ENCODE results near the gene PITPNM3. TPM values are rescaled to one million over a fixed set of nuclear protein-coding genes. Genes with fewer than 3 reads are reported as not detected.
A peak's percentile ranks its signal among the peaks of the same experiment; 100 is the strongest.

PITPNM3 gene
- total and polyA plus RNA-seq, 2 of the 8 experiments (the other 6 are each of a cell fraction or from before 2014, with no cell fraction given), result 1.7 to 3.1 TPM

GRCh38 chr17:6592173-6592572 lies 35.8 kb upstream of the PITPNM3 start:
- Histone ChIP-seq H3K79me1 (ENCODE audit: low read depth, low read length) (no peaks in the 10 kb centered on the region), H3K79me2 (ENCODE audit: control insufficient read depth in 1 of 2, insufficient read depth in 2 of 2, low read length in 2 of 2) (no peaks in the 10 kb centered on the region), H3K14ac (ENCODE audit: insufficient read length) (no peak overlapping the region), H2AK5ac (ENCODE audit: low read depth, low read length) (no peak overlapping the region), H3K4me1 (replicated peaks in 1 of 4; ENCODE audit: control insufficient read depth in 3 of 4, insufficient read depth in 4 of 4, low read length in 3 of 4) (no peaks in the 10 kb centered on the region), H2BK20ac (ENCODE audit: low read length) (no peak overlapping the region), H3K4ac (replicated peaks; ENCODE audit: insufficient read length, low read depth, low read length) (no peak overlapping the region), H3K4me3 (ENCODE audit: extremely low read depth in 1 of 4, insufficient read depth in 2 of 4, low read depth in 3 of 4, low read length in 4 of 4) (no peak overlapping the region), H2BK15ac (ENCODE audit: low read length) (no peak overlapping the region), H4K91ac (replicated peaks; ENCODE audit: insufficient read length, low read length) (no peak overlapping the region), H4K5ac (ENCODE audit: insufficient read length, low read depth, low read length) (no peak overlapping the region), H3K56ac (replicated peaks; ENCODE audit: insufficient read length, low read depth, low read length) (no peak overlapping the region), H3K4me2 (ENCODE audit: insufficient read depth in 1 of 2, low read depth in 2 of 2, low read length in 2 of 2) (no peak overlapping the region), H3K9ac (replicated peaks in 1 of 4; ENCODE audit: extremely low read depth in 1 of 4, low read depth in 3 of 4, low read length in 3 of 4) (no peak overlapping the region), H3K27ac (ENCODE audit: low read depth, low read length) (no peak overlapping the region), H2BK5ac (ENCODE audit: low read depth, low read length) (peak overlapping the region; percentile 12; the same call in 1 of the 2 replicates), H4K20me1 (replicated peaks in 1 of 2; ENCODE audit: control insufficient read depth in 1 of 2, insufficient read depth in 2 of 2, low read length in 2 of 2) (no peaks in the 10 kb centered on the region), H3K36me3 (ENCODE audit: control insufficient read depth in 2 of 4, insufficient read depth in 4 of 4, low read length in 3 of 4) (peaks cover 15 to 56% (median 32%) of the 10 kb centered on the region in 4 experiments; a peak in 7 of 8 replicates), H3K9me3 (ENCODE audit: insufficient read depth in 2 of 2, low read depth in 1 of 2, low read length in 1 of 2) (no peaks in the 10 kb centered on the region), H3K27me3 (replicated peaks in 1 of 4; ENCODE audit: control insufficient read depth in 3 of 4, extremely low read depth in 1 of 4, insufficient read depth in 3 of 4, low read length in 3 of 4) (no peaks in the 10 kb centered on the region), H3K18ac (ENCODE audit: extremely low read depth, low read length) (no peak overlapping the region), H4K8ac (ENCODE audit: extremely low read depth, insufficient read depth, low read length) (no peak overlapping the region), H3K23me2 (ENCODE audit: low read depth, low read length) (no peaks in the 10 kb centered on the region), H2AFZ (ENCODE audit: low read length) (no peak overlapping the region), H2BK12ac (ENCODE audit: low read depth, low read length) (peak overlapping the region; percentile 69; the same call in 1 of the 2 replicates), H2BK120ac (replicated peaks; ENCODE audit: low read depth, low read length) (no peak overlapping the region), H3K23ac (ENCODE audit: insufficient read length) (no peak overlapping the region)
- no peak for TF ChIP-seq POLR2A (IDR thresholded peaks at IDR 0.05; ENCODE audit: control extremely low read depth in 1 of 2, low read depth in 2 of 2, low read length in 2 of 2)
- no peak for TF ChIP-seq SIRT6 (IDR thresholded peaks at IDR 0.05; ENCODE audit: low read length)
- no peak for TF ChIP-seq BRCA1 (IDR thresholded peaks at IDR 0.05; ENCODE audit: low read depth, low read length)
- no peak for TF ChIP-seq ASH2L (IDR thresholded peaks at IDR 0.05; ENCODE audit: low read length)
- no peak for TF ChIP-seq MAFK (IDR thresholded peaks at IDR 0.05; ENCODE audit: low read depth, low read length)
- TF ChIP-seq CBX8 (IDR thresholded peaks at IDR 0.05; ENCODE audit: borderline replicate concordance, low read depth, low read length), result no peak
- no peak for TF ChIP-seq EGR1 (IDR thresholded peaks at IDR 0.05; ENCODE audit: borderline replicate concordance, low read depth, low read length)
- TF ChIP-seq YY1 (IDR thresholded peaks at IDR 0.05; ENCODE audit: low read depth, low read length), result no peak
- ChIA-PET CTCF (ENCODE audit: partially characterized antibody) (interaction anchor here (1.7 kb wide), 1 partner anchor 119 kb away, joined by 4 read pairs; no protein-coding TSS in a partner anchor), POLR2A (ENCODE audit: partially characterized antibody) (interaction anchor here (1.5 kb wide), 1 partner anchor 10 kb away, joined by 4 read pairs; no protein-coding TSS in a partner anchor)
- DNase-seq (ENCODE audit: low read depth in 1 of 2, low spot score in 2 of 2), result no peak
- FAIRE-seq, result no peak
- 92% methylated on average over 6 of the region's 6 CpGs; no CpG with 5 or more reads in 1 of the 2 experiments for WGBS, 2 experiments (ENCODE audit: extremely low coverage in 1 of 2, insufficient coverage in 1 of 2, insufficient read length in 1 of 2, insufficient replicate concordance in 2 of 2, low coverage in 1 of 2, low lambda C conversion rate in 2 of 2, missing lambda C conversion rate in 1 of 2)
